Prostate gland (tissue), 2 donors: ENCODE results near the gene TNK1.

Experiments
- CTCF ChIP-seq, 4 experiments: fragments of 200-600 bp in 2 of 4; fragments of 450-650 bp in 2 of 4; sonication (generic) in 2 of 4; IDR thresholded peaks; 1 replicate in 3 of 4; 2 replicates in 1 of 4; pipeline ENCODE4 v1.5.1; 2016 to 2019; ENCODE audit warnings: antibody characterized with exemption in 4 of 4, mild to moderate bottlenecking in 2 of 4, moderate library complexity in 2 of 4
- POLR2AphosphoS5 ChIP-seq: sonication (generic); formaldehyde crosslinking; IDR thresholded peaks from one replicate; pipeline ENCODE4 v1.6.1; 2017; ENCODE audit warnings: antibody characterized with exemption

GRCh38 chr17:7393613-7394451 lies 12.9 kb downstream of the TNK1 start:
- no peak for TF ChIP-seq CTCF (IDR thresholded peaks at IDR 0.05)
- TF ChIP-seq POLR2AphosphoS5 = no peak
